GM12801 (cell line): ENCODE results near the gene UGT1A4.

ENCODE experiments used
- CTCF ChIP-seq: IDR thresholded peaks from one replicate; pipeline ENCODE4 v1.5.1; 2011; ENCODE audit warnings: control low read depth; ENCODE audit not compliant: insufficient read length; ENCODE audit errors: extremely low read depth

Gene UGT1A4

GRCh38 chr2:233773854-233774253 is 55.3 kb downstream of the UGT1A4 start:
- no peak for TF ChIP-seq CTCF

- no peak for TF ChIP-seq CTCF
Measured at GRCh38 chr2:233775414-233775813, 56.9 kb downstream of the UGT1A4 start.

GRCh38 chr2:233778030-233778429 is 59.5 kb downstream of the UGT1A4 start, which contains the start of gene MROH2A:
TSS of gene MROH2A (plus strand) at chr2:233778330. CDS start at chr2:233779359, 1,029 bp downstream.
- TF ChIP-seq CTCF, result no peak

GRCh38 chr2:233779722-233780121 is 61.2 kb downstream of the UGT1A4 start:
- TF ChIP-seq CTCF, result no peak

- no peak for TF ChIP-seq CTCF
Measured at GRCh38 chr2:233780771-233781170, 62.2 kb downstream of the UGT1A4 start.

- TF ChIP-seq CTCF, result no peak
Measured at GRCh38 chr2:233789554-233789953, 71.0 kb downstream of the UGT1A4 start.

- no peak for TF ChIP-seq CTCF
Measured at GRCh38 chr2:233791151-233791882, 72.8 kb downstream of the UGT1A4 start.
